GM19467 (cell line): ENCODE data around the gene CAMTA1.

Experiments
- ATAC-seq: cut with Tn5 transposase; IDR thresholded peaks from one replicate; pipeline ENCODE4 v1.9.1; 2021; ENCODE audit warnings: mild to moderate bottlenecking, moderate library complexity; ENCODE audit not compliant: unreplicated experiment

Gene CAMTA1

GRCh38 chr1:7476402-7476801 is 691.1 kb downstream of the CAMTA1 start:
- ATAC-seq, result no peak

- no peak for ATAC-seq
Observed at GRCh38 chr1:7476861-7477547, 691.8 kb downstream of the CAMTA1 start.

GRCh38 chr1:7477593-7477992 is 692.3 kb downstream of the CAMTA1 start:
- ATAC-seq, result no peak

GRCh38 chr1:7478142-7478790 is 693.0 kb downstream of the CAMTA1 start:
- ATAC-seq, result no peak

- no peak for ATAC-seq
Observed at GRCh38 chr1:7478809-7479499, 693.7 kb downstream of the CAMTA1 start.

- no peak for ATAC-seq
Observed at GRCh38 chr1:7479571-7479970, 694.3 kb downstream of the CAMTA1 start.

- no peak for ATAC-seq
Observed at GRCh38 chr1:7481194-7481593, 695.9 kb downstream of the CAMTA1 start.

- ATAC-seq, result no peak
Observed at GRCh38 chr1:7482077-7482476, 696.8 kb downstream of the CAMTA1 start.

- ATAC-seq, result no peak
Observed at GRCh38 chr1:7482772-7483495, 697.7 kb downstream of the CAMTA1 start.

GRCh38 chr1:7483634-7484383 is 698.6 kb downstream of the CAMTA1 start:
- no peak for ATAC-seq

- no peak for ATAC-seq
Observed at GRCh38 chr1:7485086-7485780, 700.0 kb downstream of the CAMTA1 start.

- no peak for ATAC-seq
Observed at GRCh38 chr1:7485826-7486225, 700.6 kb downstream of the CAMTA1 start.

GRCh38 chr1:7487766-7488474 is 702.7 kb downstream of the CAMTA1 start:
- no peak for ATAC-seq

GRCh38 chr1:7488475-7488842 is 703.2 kb downstream of the CAMTA1 start:
- ATAC-seq, result no peak

GRCh38 chr1:7489586-7489985 is 704.3 kb downstream of the CAMTA1 start:
- no peak for ATAC-seq

- no peak for ATAC-seq
Observed at GRCh38 chr1:7490576-7490975, 705.3 kb downstream of the CAMTA1 start.

GRCh38 chr1:7491109-7491817 is 706.0 kb downstream of the CAMTA1 start:
- ATAC-seq, result no peak

GRCh38 chr1:7491818-7492173 is 706.5 kb downstream of the CAMTA1 start:
- ATAC-seq, result no peak
